GM23248 (cell line): ENCODE data around the gene SULT1C3. TPM values are rescaled to one million over a fixed set of nuclear protein-coding genes. Genes with fewer than 3 reads are reported as not detected.

Experiments
- DNase-seq: peaks from one replicate; pipeline ENCODE4 v3.0.0-alpha.2; 2015
- H2AFZ ChIP-seq: fragments of 200-600 bp; sonication (generic); 2 replicates; pipeline ENCODE4 v1.6.1; 2016; ENCODE audit warnings: antibody characterized with exemption
- H3F3A ChIP-seq: fragments of 200-600 bp; sonication (generic); 2 replicates; pipeline ENCODE4 v1.6.1; 2016; ENCODE audit warnings: mild to moderate bottlenecking, antibody characterized with exemption, mixed run types; ENCODE audit not compliant: insufficient read depth
- H3K27ac ChIP-seq: fragments of 200-600 bp; sonication (generic); 2 replicates; pipeline ENCODE4 v1.5.1; 2016; ENCODE audit warnings: mild to moderate bottlenecking
- H3K27me3 ChIP-seq: fragments of 200-600 bp; sonication (generic); replicated peaks from 2 replicates; pipeline ENCODE4 v1.6.1; 2016; ENCODE audit warnings: mild to moderate bottlenecking; ENCODE audit not compliant: insufficient read depth
- H3K36me3 ChIP-seq: fragments of 200-600 bp; sonication (generic); 2 replicates; pipeline ENCODE4 v1.6.1; 2016; ENCODE audit warnings: low read depth, mild to moderate bottlenecking
- H3K4me1 ChIP-seq: fragments of 200-600 bp; sonication (generic); 2 replicates; pipeline ENCODE4 v1.6.1; 2016; ENCODE audit warnings: mild to moderate bottlenecking; ENCODE audit not compliant: insufficient read depth
- H3K4me2 ChIP-seq: fragments of 200-600 bp; sonication (generic); one replicate; pipeline ENCODE4 v1.6.1; 2016; ENCODE audit warnings: mild to moderate bottlenecking; ENCODE audit not compliant: unreplicated experiment
- H3K4me3 ChIP-seq: fragments of 200-600 bp; sonication (generic); 2 replicates; pipeline ENCODE4 v1.5.1; 2016; ENCODE audit warnings: mild to moderate bottlenecking
- H3K79me2 ChIP-seq: fragments of 200-600 bp; sonication (generic); 2 replicates; pipeline ENCODE4 v1.6.1; 2016; ENCODE audit warnings: mild to moderate bottlenecking; ENCODE audit not compliant: insufficient read depth
- H3K9ac ChIP-seq: fragments of 200-600 bp; sonication (generic); 2 replicates; pipeline ENCODE4 v1.6.1; 2016; ENCODE audit warnings: mild to moderate bottlenecking
- H3K9me2 ChIP-seq: fragments of 200-600 bp; sonication (generic); 2 replicates; pipeline ENCODE4 v1.6.1; 2016; ENCODE audit warnings: mixed run types, mild to moderate bottlenecking, moderate library complexity; ENCODE audit not compliant: insufficient read depth
- H3K9me3 ChIP-seq: fragments of 200-600 bp; sonication (generic); one replicate; pipeline ENCODE4 v1.6.1; 2017; ENCODE audit warnings: low read depth
- H4K20me1 ChIP-seq: fragments of 200-600 bp; sonication (generic); 2 replicates; pipeline ENCODE4 v1.6.0; 2016; ENCODE audit not compliant: insufficient read depth
- EZH2 ChIP-seq: fragments of 200-600 bp; sonication (generic); IDR thresholded peaks from 2 replicates; pipeline ENCODE4 v1.6.1; 2018; ENCODE audit warnings: antibody characterized with exemption, mild to moderate bottlenecking; ENCODE audit not compliant: insufficient read depth, poor library complexity, severe bottlenecking
- EZH2phosphoT487 ChIP-seq: fragments of 200-600 bp; sonication (generic); IDR thresholded peaks from 2 replicates; pipeline ENCODE4 v1.6.1; 2018; ENCODE audit warnings: antibody characterized with exemption, moderate library complexity, mild to moderate bottlenecking, low read depth; ENCODE audit not compliant: insufficient read depth
- WGBS, 2 experiments: methylation state at CpG; one replicate each; pipeline ENCODE4 v1.1.6; 2015 to 2017; ENCODE audit warnings: low lambda C conversion rate in 2 of 2, low coverage in 1 of 2; ENCODE audit errors: missing lambda C conversion rate in 2 of 2; 5-methylcytosine and 5-hydroxymethylcytosine counted together
- in situ Hi-C: fragments of 300-500 bp; cut with MboI; formaldehyde crosslinking; loops from 2 replicates; pipeline ENCODE4 v1.15.0; 2020
- polyA plus RNA-seq: library from polyadenylated mRNA; unstranded; fragments of >200 nt; fragmentation: Nextera tagmentation; extraction: Ambion mirVana; gene quantifications from 2 replicates; pipeline ENCODE4 v1.2.1, GENCODE V29; 2016
- total RNA-seq: library from RNA; depleted of rRNA; stranded (reverse); fragments of >200 nt; shearing (Covaris generic); gene quantifications from 2 replicates; pipeline ENCODE4 v1.2.3, GENCODE V29; 2014

Gene SULT1C3
- total and polyA plus RNA-seq, 2 experiments from 2014 or later: not detected

DNA sequence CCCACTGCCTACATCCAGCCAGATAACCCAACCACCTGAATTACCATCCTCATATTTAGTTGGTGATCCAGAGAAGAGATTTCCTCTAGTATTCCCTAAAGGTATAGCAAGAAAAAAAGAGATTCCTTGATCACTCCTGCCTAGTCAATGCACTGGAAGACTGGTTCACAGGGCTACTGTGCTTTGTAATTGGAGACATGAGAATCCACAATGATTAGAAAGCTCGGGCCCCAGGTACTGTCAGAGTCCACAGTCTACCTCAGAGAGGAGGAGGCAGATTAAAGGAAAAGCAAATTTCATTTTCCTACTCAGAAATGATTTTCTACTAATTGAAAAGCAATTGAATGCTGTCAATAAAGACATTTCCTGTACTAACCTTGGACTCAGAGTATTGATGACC, 22.3 kb downstream of the SULT1C3 start:
- Histone ChIP-seq H4K20me1 (no peaks in the 10 kb centered on the region), H3F3A (peaks cover 14% of the 10 kb centered on the region), H3K27me3 (no peaks in the 10 kb centered on the region), H3K36me3 (no peaks in the 10 kb centered on the region), H2AFZ (no peak overlapping the region), H3K9me3 (no peaks in the 10 kb centered on the region), H3K27ac (no peak overlapping the region), H3K4me3 (no peak overlapping the region), H3K9me2 (0 out of 2 replicates have a peak, but pooled peaks cover 4% of the 10 kb centered on the region), H3K4me2 (no peak overlapping the region), H3K79me2 (no peaks in the 10 kb centered on the region), H3K4me1 (peaks cover 15% of the 10 kb centered on the region), H3K9ac (no peak overlapping the region)
- in situ Hi-C loops: no loop called here
- no peak for TF ChIP-seq EZH2
- no peak for TF ChIP-seq EZH2phosphoT487
- no peak for DNase-seq
- WGBS, 2 experiments: 46 to 53% methylated on average over 1 of the region's 1 CpG

DNA sequence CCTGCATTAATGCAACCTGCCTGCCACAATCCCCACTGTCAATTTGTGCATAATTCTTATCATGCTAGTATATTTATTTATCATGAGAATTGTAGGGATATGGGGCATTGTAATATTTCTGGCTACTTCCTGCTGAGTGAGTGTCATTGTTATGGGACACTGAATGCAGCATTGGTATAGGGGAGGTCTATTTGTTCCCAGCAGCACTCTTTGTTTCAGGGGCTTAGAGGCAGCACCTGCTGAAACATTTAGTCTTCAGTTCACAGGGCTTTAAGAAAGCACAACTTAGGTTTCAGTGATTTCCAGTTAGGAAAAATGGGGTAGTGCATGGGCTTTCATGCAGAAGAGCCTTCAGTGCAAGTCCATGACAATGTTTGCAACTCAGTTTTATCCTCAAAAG, 23.6 kb downstream of the SULT1C3 start:
- Histone ChIP-seq H3K27ac (no peak overlapping the region), H3K4me2 (no peak overlapping the region), H3K4me1 (peaks cover 18% of the 10 kb centered on the region), H3K9ac (no peak overlapping the region), H3K9me3 (no peaks in the 10 kb centered on the region), H3K79me2 (no peaks in the 10 kb centered on the region), H4K20me1 (no peaks in the 10 kb centered on the region), H3K4me3 (no peak overlapping the region), H2AFZ (no peak overlapping the region), H3K36me3 (no peaks in the 10 kb centered on the region), H3K27me3 (no peaks in the 10 kb centered on the region), H3F3A (peaks cover 15% of the 10 kb centered on the region), H3K9me2 (0 out of 2 replicates have a peak, but pooled peaks cover 4% of the 10 kb centered on the region)
- DNase-seq: no peak
- in situ Hi-C loops: no loop called here
- no peak for TF ChIP-seq EZH2
- TF ChIP-seq EZH2phosphoT487: no peak

DNA sequence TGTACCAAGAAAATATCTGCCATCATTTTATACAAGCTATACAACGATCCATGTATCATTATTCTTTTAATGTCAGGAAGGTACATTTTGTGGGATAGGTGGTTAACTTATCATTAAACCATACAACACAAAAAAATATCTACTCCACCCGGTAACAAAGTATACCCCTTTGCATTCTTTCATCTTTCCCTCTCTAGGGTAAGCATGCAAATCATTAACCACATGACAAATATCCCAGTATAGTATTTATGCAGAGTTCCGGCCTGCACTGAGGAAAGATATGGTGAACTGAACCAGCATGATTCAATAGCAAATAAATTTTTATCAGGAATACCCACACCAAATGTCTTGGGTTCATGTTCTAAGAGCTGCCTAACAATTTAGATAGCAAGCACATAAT, 26.4 kb downstream of the SULT1C3 start:
- Histone ChIP-seq H3F3A (peaks cover 22% of the 10 kb centered on the region), H3K79me2 (no peaks in the 10 kb centered on the region), H3K36me3 (no peaks in the 10 kb centered on the region), H3K9me3 (no peaks in the 10 kb centered on the region), H3K9ac (no peak overlapping the region), H3K4me3 (no peak overlapping the region), H3K27ac (no peak overlapping the region), H3K4me2 (no peak overlapping the region), H3K4me1 (peaks cover 22% of the 10 kb centered on the region), H4K20me1 (no peaks in the 10 kb centered on the region), H2AFZ (no peak overlapping the region), H3K9me2 (no peaks in the 10 kb centered on the region), H3K27me3 (no peaks in the 10 kb centered on the region)
- no peak for DNase-seq
- WGBS, 2 experiments: 70 to 72% methylated on average over 3 of the region's 3 CpGs
- no peak for TF ChIP-seq EZH2
- TF ChIP-seq EZH2phosphoT487: no peak
- in situ Hi-C loops: no loop called here

DNA sequence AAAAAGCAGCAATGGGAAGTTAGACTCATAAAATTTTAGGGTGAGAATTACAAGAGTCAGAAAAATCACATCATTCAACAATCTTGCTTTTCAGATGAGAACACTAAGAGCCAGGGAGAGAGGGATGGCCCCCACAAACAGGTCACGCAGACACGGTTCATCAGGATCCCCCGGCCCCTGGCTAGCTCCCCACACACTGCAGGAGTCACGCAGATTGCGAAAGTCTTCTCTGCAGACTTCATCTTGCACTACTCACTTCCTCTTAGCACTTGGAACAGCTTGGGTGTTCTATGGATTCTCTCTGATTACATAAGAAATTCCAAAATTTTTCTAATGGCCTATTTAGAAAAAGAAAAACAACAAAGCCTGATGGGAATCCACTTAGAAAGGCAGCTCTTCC, 27.3 kb downstream of the SULT1C3 start:
- H3K4me1 ChIP-seq: peaks cover 29% of the 10 kb centered on the region
- no peak overlapping the region; the same call in 1 of the 2 replicates for H3K4me3 ChIP-seq
- peak; percentile 85 for DNase-seq
- in situ Hi-C loops: no loop called here
- H3K9me3 ChIP-seq: no peaks in the 10 kb centered on the region
- no peaks in the 10 kb centered on the region for H4K20me1 ChIP-seq
- peak overlapping the region; percentile 41 for H3K9ac ChIP-seq
- H3F3A ChIP-seq: peaks cover 22% of the 10 kb centered on the region
- WGBS, 2 experiments: 18 to 25% methylated on average over 5 of the region's 5 CpGs
- no peaks in the 10 kb centered on the region for H3K36me3 ChIP-seq
- H3K9me2 ChIP-seq: no peaks in the 10 kb centered on the region
- peak overlapping the region; percentile 56 for H3K4me2 ChIP-seq
- H3K27ac ChIP-seq: peak overlapping the region; percentile 85
- H3K79me2 ChIP-seq: no peaks in the 10 kb centered on the region
- TF ChIP-seq EZH2phosphoT487 (no peak), EZH2 (no peak)
- H3K27me3 ChIP-seq: no peaks in the 10 kb centered on the region
- H2AFZ ChIP-seq: peak overlapping the region; percentile 65

DNA sequence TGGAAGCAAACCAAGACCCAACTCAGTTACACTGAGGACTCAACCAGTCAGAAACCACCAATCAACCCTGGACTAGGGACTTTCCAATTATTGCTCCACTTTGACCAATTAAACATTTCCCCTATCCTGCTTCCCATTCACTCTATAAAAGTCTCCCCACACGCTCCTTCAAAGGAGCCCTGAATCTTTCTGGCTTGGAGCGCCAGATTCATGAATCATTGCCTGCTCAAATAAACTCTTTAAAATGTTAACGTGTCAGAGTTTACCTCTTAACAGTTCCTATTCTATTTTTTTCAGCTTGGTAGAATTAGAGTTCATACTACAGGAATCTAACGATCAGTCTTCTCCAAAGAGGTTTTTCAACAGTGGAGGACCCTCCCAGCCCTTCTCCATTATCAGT, 28.2 kb downstream of the SULT1C3 start:
- peak overlapping the region; percentile 85 for H3K27ac ChIP-seq
- TF ChIP-seq EZH2 (no peak), EZH2phosphoT487 (no peak)
- H2AFZ ChIP-seq: no peak overlapping the region
- 1 to 3% methylated on average over 4 of the region's 4 CpGs for WGBS, 2 experiments
- no peaks in the 10 kb centered on the region for H3K9me3 ChIP-seq
- peak overlapping the region; percentile 38; the same call in 1 of the 2 replicates for H3K9ac ChIP-seq
- H3F3A ChIP-seq: peaks cover 22% of the 10 kb centered on the region
- H4K20me1 ChIP-seq: no peaks in the 10 kb centered on the region
- peak; percentile 93 for DNase-seq
- in situ Hi-C loops: no loop called here
- no peaks in the 10 kb centered on the region for H3K9me2 ChIP-seq
- H3K4me1 ChIP-seq: peaks cover 35% of the 10 kb centered on the region
- H3K36me3 ChIP-seq: no peaks in the 10 kb centered on the region
- H3K4me3 ChIP-seq: no peak overlapping the region
- H3K27me3 ChIP-seq: no peaks in the 10 kb centered on the region
- H3K4me2 ChIP-seq: peak overlapping the region; percentile 57
- no peaks in the 10 kb centered on the region for H3K79me2 ChIP-seq
